DOHH2 (cell line): ENCODE results near the gene TCTN1.

Source experiments
- H3F3A ChIP-seq: fragments of 200-600 bp; sonication (generic), shearing (Covaris generic); 2 replicates; pipeline ENCODE4 v1.6.0; 2016; ENCODE audit warnings: antibody characterized with exemption, mild to moderate bottlenecking; ENCODE audit not compliant: control insufficient read depth, insufficient read depth
- H3K27ac ChIP-seq: fragments of 200-600 bp; sonication (generic); 2 replicates; pipeline ENCODE4 v1.5.1; 2014; ENCODE audit warnings: low read depth, mild to moderate bottlenecking, low read length, moderate library complexity
- H3K27me3 ChIP-seq: fragments of 200-600 bp; sonication (generic); 2 replicates; pipeline ENCODE4 v1.6.1; 2014; ENCODE audit warnings: mild to moderate bottlenecking, low read length, mixed read lengths; ENCODE audit not compliant: control insufficient read depth
- H3K36me3 ChIP-seq: fragments of 200-600 bp; sonication (generic); 2 replicates; pipeline ENCODE4 v1.6.1; 2014; ENCODE audit warnings: mild to moderate bottlenecking, low read length, moderate library complexity, mixed read lengths; ENCODE audit not compliant: control insufficient read depth
- H3K4me1 ChIP-seq: fragments of 200-600 bp; sonication (generic); 2 replicates; pipeline ENCODE4 v1.6.1; 2014; ENCODE audit warnings: mild to moderate bottlenecking, low read length, mixed read lengths; ENCODE audit not compliant: control insufficient read depth
- H3K4me2 ChIP-seq: fragments of 200-600 bp; sonication (generic); 2 replicates; pipeline ENCODE4 v1.6.0; 2014; ENCODE audit warnings: mild to moderate bottlenecking, low read length, moderate library complexity
- H3K4me3 ChIP-seq: fragments of 200-600 bp; sonication (generic); 2 replicates; pipeline ENCODE4 v1.5.1; 2014; ENCODE audit warnings: mild to moderate bottlenecking, low read length, mixed read lengths
- H3K79me2 ChIP-seq: fragments of 200-600 bp; sonication (generic); 2 replicates; pipeline ENCODE4 v1.6.1; 2014; ENCODE audit warnings: mild to moderate bottlenecking, low read length, mixed read lengths; ENCODE audit not compliant: control insufficient read depth
- H3K9me2 ChIP-seq: fragments of 200-600 bp; sonication (generic); replicated peaks from 2 replicates; pipeline ENCODE4 v1.6.1; 2014; ENCODE audit warnings: mild to moderate bottlenecking, low read length, mixed read lengths; ENCODE audit not compliant: control insufficient read depth
- H3K9me3 ChIP-seq: fragments of 200-600 bp; sonication (generic); 2 replicates; pipeline ENCODE4 v1.6.1; 2014; ENCODE audit warnings: antibody characterized with exemption, low read length, mixed read lengths; ENCODE audit not compliant: control insufficient read depth, insufficient read depth
- H4K20me1 ChIP-seq: fragments of 200-600 bp; sonication (generic); 2 replicates; pipeline ENCODE4 v1.6.0; 2014; ENCODE audit warnings: low read depth, mild to moderate bottlenecking, antibody characterized with exemption, low read length, moderate library complexity; ENCODE audit not compliant: control insufficient read depth, insufficient read depth
- CTCF ChIP-seq: fragments of 200-600 bp; sonication (generic); IDR thresholded peaks from one replicate; pipeline ENCODE4 v1.5.1; 2014; ENCODE audit warnings: antibody characterized with exemption, mild to moderate bottlenecking, low read depth, low read length; ENCODE audit not compliant: poor library complexity, severe bottlenecking
- EZH2phosphoT487 ChIP-seq: fragments of 200-600 bp; sonication (generic); IDR thresholded peaks from 2 replicates; pipeline ENCODE4 v1.6.1; 2017; ENCODE audit warnings: borderline replicate concordance, mild to moderate bottlenecking, antibody characterized with exemption, low read length, moderate library complexity, mixed read lengths

Gene TCTN1

GRCh38 chr12:110639336-110640141, 25.6 kb downstream of the TCTN1 start:
- Histone ChIP-seq H3K27me3 (no peaks in the 10 kb centered on the region), H4K20me1 (no peaks in the 10 kb centered on the region), H3K9me2 (no peaks in the 10 kb centered on the region), H3F3A (peaks cover 5% of the 10 kb centered on the region), H3K9me3 (no peaks in the 10 kb centered on the region), H3K4me1 (peaks cover 100% of the 10 kb centered on the region), H3K36me3 (peaks cover 13% of the 10 kb centered on the region), H3K4me2 (peak overlapping the region; percentile 45), H3K27ac (peak overlapping the region; percentile 11; the same call in 1 of the 2 replicates), H3K4me3 (no peak overlapping the region), H3K79me2 (no peaks in the 10 kb centered on the region)
- TF ChIP-seq CTCF (no peak), EZH2phosphoT487 (no peak)

- peaks cover 19% of the 10 kb centered on the region for H3K36me3 ChIP-seq
- peak overlapping the region; percentile 16 for H3K4me3 ChIP-seq
- H3K9me2 ChIP-seq, result no peaks in the 10 kb centered on the region
- H3K4me2 ChIP-seq, result peak overlapping the region; percentile 45
- no peak for TF ChIP-seq EZH2phosphoT487
- TF ChIP-seq CTCF, result no peak
- H3K27me3 ChIP-seq, result no peaks in the 10 kb centered on the region
- peaks cover 100% of the 10 kb centered on the region for H3K4me1 ChIP-seq
- no peaks in the 10 kb centered on the region for H4K20me1 ChIP-seq
- no peaks in the 10 kb centered on the region for H3K9me3 ChIP-seq
- H3F3A ChIP-seq, result no peaks in the 10 kb centered on the region; the same call in 1 of the 2 replicates
- peak overlapping the region; percentile 11; the same call in 1 of the 2 replicates for H3K27ac ChIP-seq
- no peaks in the 10 kb centered on the region for H3K79me2 ChIP-seq
Observed at GRCh38 chr12:110640275-110641025, 26.5 kb downstream of the TCTN1 start.

GRCh38 chr12:110641521-110641920, 27.6 kb downstream of the TCTN1 start:
- peak overlapping the region; percentile 45 for H3K4me2 ChIP-seq
- H3F3A ChIP-seq, result no peaks in the 10 kb centered on the region; the same call in 1 of the 2 replicates
- H3K36me3 ChIP-seq, result peaks cover 27% of the 10 kb centered on the region
- H3K27me3 ChIP-seq, result no peaks in the 10 kb centered on the region
- H3K27ac ChIP-seq, result peak overlapping the region; percentile 15; the same call in 1 of the 2 replicates
- peaks cover 100% of the 10 kb centered on the region for H3K4me1 ChIP-seq
- no peaks in the 10 kb centered on the region for H3K9me3 ChIP-seq
- no peak overlapping the region for H3K4me3 ChIP-seq
- no peaks in the 10 kb centered on the region for H3K79me2 ChIP-seq
- TF ChIP-seq CTCF, result no peak
- no peak for TF ChIP-seq EZH2phosphoT487
- no peaks in the 10 kb centered on the region for H3K9me2 ChIP-seq
- no peaks in the 10 kb centered on the region for H4K20me1 ChIP-seq
